Fibroblast of lung (primary cell): ENCODE data around the gene MYZAP. TPM values are rescaled to one million over a fixed set of nuclear protein-coding genes. Genes with fewer than 3 reads are reported as not detected.

Experiments
- DNase-seq, 2 donors: peaks; one replicate each; pipeline versions ENCODE4 v3.0.0 to v3.0.0-alpha.2; 2010; ENCODE audit warnings: low read depth in 2 of 2
- H2AFZ ChIP-seq: 2 replicates; pipeline ENCODE4 v1.5.1; 2012; ENCODE audit warnings: low read length, control low read depth, inconsistent platforms
- H3K27ac ChIP-seq: 2 replicates; pipeline ENCODE4 v1.5.1; 2011; ENCODE audit warnings: low read length, control low read depth; ENCODE audit not compliant: insufficient read depth
- H3K27me3 ChIP-seq: 2 replicates; pipeline ENCODE4 v1.5.1; 2011; ENCODE audit warnings: mild to moderate bottlenecking, low read length; ENCODE audit not compliant: control insufficient read depth, insufficient read depth
- H3K36me3 ChIP-seq: 2 replicates; pipeline ENCODE4 v1.5.1; 2011; ENCODE audit warnings: low read length; ENCODE audit not compliant: control insufficient read depth, insufficient read depth
- H3K4me1 ChIP-seq: 2 replicates; pipeline ENCODE4 v1.5.1; 2011; ENCODE audit warnings: low read length; ENCODE audit not compliant: control insufficient read depth, insufficient read depth; ENCODE audit errors: extremely low read depth
- H3K4me2 ChIP-seq: 2 replicates; pipeline ENCODE4 v1.5.1; 2011; ENCODE audit warnings: low read length, control low read depth; ENCODE audit not compliant: insufficient read depth; ENCODE audit errors: extremely low read depth
- H3K4me3 ChIP-seq, 4 experiments: fragments of 200-600 bp in 1 of 4; sonication (generic) in 1 of 4; replicated peaks in 1 of 4; 2 replicates each; pipeline ENCODE4 v1.5.1; 2011 to 2016; ENCODE audit warnings: low read length in 4 of 4, low read depth in 3 of 4, mild to moderate bottlenecking in 3 of 4, control low read depth in 2 of 4, inconsistent platforms in 1 of 4, mixed read lengths in 1 of 4; ENCODE audit not compliant: insufficient read depth in 1 of 4; ENCODE audit errors: control extremely low read depth in 1 of 4
- H3K79me2 ChIP-seq: 2 replicates; pipeline ENCODE4 v1.5.1; 2012; ENCODE audit warnings: mild to moderate bottlenecking, low read length, inconsistent platforms; ENCODE audit not compliant: control insufficient read depth, insufficient read depth
- H3K9ac ChIP-seq: 2 replicates; pipeline ENCODE4 v1.5.1; 2011; ENCODE audit warnings: mild to moderate bottlenecking, low read length, control low read depth; ENCODE audit not compliant: insufficient read depth
- H3K9me3 ChIP-seq: 2 replicates; pipeline ENCODE4 v1.5.1; 2012; ENCODE audit warnings: low read depth, low read length; ENCODE audit not compliant: control insufficient read depth, insufficient read depth
- H4K20me1 ChIP-seq: 2 replicates; pipeline ENCODE4 v1.5.1; 2011; ENCODE audit warnings: low read length; ENCODE audit not compliant: control insufficient read depth, insufficient read depth; ENCODE audit errors: extremely low read depth
- EZH2 ChIP-seq: IDR thresholded peaks from 2 replicates; pipeline ENCODE4 v1.5.1; 2012; ENCODE audit warnings: low read length, control low read depth, mild to moderate bottlenecking; ENCODE audit errors: missing control alignments
- polyA plus RNA-seq, 2 donors: library from polyadenylated mRNA; depleted of rRNA in 1 of 2; stranded (reverse) in 1 of 2; unstranded in 1 of 2; fragments of >200 nt; gene quantifications; 2 replicates each; pipeline ENCODE4 v1.2.1, GENCODE V29; 2011 to 2012; ENCODE audit warnings: missing spikeins in 1 of 2
- total RNA-seq: library from RNA; depleted of rRNA; stranded (reverse); fragments of >200 nt; gene quantifications from 2 replicates; pipeline ENCODE4 v1.2.1, GENCODE V29; 2014
- TF ChIP-seq, protein P1 (sequence below), 2 donors: IDR thresholded peaks in 1 of 2; conservative IDR thresholded peaks in 1 of 2; 1 replicate in 1 of 2; 2 replicates in 1 of 2; pipeline ENCODE4 v1.5.1; 2011 to 2012; ENCODE audit warnings: low read length in 2 of 2, control low read depth in 1 of 2, inconsistent platforms in 1 of 2, low read depth in 1 of 2, mild to moderate bottlenecking in 1 of 2

MYZAP gene
- total and polyA plus RNA-seq, 2 donors (not counting 1 experiment from before 2014, with no cell fraction given), result 0.17 TPM; not detected in 1

DNA sequence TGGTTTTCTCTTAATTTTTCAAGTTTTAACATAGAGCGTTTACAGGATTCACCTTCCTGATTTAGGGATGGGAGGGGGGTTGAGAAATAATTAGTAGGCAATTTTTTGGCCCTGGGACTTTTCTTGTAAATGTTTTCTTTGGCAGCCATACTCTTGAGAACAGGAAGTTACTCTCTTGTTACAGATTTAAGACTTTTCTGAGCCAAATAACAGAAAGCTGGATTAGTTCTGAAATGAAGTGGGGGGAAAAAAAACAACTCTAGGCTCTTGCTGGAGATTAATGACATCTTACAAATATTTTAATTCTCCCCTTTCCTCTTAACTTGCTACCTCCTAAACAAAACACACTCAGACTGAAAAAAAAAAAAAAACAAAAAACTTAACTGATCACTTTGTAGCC is 101.0 kb downstream of the MYZAP start:
- H3K9me3 ChIP-seq, result no peaks in the 10 kb centered on the region
- peak; percentile 72 to 73 for DNase-seq
- no peaks in the 10 kb centered on the region for H4K20me1 ChIP-seq
- no peak overlapping the region for H3K4me3 ChIP-seq
- no peak overlapping the region for H3K4me2 ChIP-seq
- no peak overlapping the region for H3K9ac ChIP-seq
- H3K36me3 ChIP-seq, result no peaks in the 10 kb centered on the region
- H3K27ac ChIP-seq, result no peak overlapping the region
- no peak overlapping the region for H2AFZ ChIP-seq
- H3K79me2 ChIP-seq, result no peaks in the 10 kb centered on the region
- TF ChIP-seq EZH2, result no peak
- TF ChIP-seq, protein P1, sequence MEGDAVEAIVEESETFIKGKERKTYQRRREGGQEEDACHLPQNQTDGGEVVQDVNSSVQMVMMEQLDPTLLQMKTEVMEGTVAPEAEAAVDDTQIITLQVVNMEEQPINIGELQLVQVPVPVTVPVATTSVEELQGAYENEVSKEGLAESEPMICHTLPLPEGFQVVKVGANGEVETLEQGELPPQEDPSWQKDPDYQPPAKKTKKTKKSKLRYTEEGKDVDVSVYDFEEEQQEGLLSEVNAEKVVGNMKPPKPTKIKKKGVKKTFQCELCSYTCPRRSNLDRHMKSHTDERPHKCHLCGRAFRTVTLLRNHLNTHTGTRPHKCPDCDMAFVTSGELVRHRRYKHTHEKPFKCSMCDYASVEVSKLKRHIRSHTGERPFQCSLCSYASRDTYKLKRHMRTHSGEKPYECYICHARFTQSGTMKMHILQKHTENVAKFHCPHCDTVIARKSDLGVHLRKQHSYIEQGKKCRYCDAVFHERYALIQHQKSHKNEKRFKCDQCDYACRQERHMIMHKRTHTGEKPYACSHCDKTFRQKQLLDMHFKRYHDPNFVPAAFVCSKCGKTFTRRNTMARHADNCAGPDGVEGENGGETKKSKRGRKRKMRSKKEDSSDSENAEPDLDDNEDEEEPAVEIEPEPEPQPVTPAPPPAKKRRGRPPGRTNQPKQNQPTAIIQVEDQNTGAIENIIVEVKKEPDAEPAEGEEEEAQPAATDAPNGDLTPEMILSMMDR (conservative IDR thresholded peaks at IDR 0.05 in 1 of 2, IDR thresholded peaks at IDR 0.05 in 1 of 2; ENCODE audit: low read depth in 1 of 2, low read length in 2 of 2), result no peak
- no peaks in the 10 kb centered on the region for H3K4me1 ChIP-seq
- H3K27me3 ChIP-seq, result no peaks in the 10 kb centered on the region

DNA sequence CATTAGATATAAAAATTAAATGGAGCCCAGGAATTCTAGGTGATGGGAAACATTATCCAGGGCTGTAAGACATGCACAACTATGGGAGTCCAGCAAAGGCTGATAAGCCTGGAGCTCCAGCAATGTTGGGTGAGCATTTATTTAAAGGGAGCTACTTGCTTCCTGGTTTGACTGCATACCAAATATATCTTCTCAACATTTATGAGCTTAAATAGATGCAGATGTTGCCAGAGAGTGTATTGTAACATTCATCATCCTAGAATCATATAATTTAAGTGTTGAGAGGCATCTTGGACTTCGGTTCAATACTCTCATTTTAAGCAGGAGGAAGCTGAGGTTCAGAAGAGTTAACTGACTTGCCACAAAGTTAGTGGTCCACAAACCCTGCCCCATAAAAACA is 102.6 kb downstream of the MYZAP start:
- no peak overlapping the region for H2AFZ ChIP-seq
- no peaks in the 10 kb centered on the region for H3K4me1 ChIP-seq
- H4K20me1 ChIP-seq, result no peaks in the 10 kb centered on the region
- H3K4me2 ChIP-seq, result no peak overlapping the region
- TF ChIP-seq, protein P1 (conservative IDR thresholded peaks at IDR 0.05 in 1 of 2, IDR thresholded peaks at IDR 0.05 in 1 of 2; ENCODE audit: low read depth in 1 of 2, low read length in 2 of 2), result no peak
- no peak for TF ChIP-seq EZH2
- H3K36me3 ChIP-seq, result no peaks in the 10 kb centered on the region
- no peaks in the 10 kb centered on the region for H3K27me3 ChIP-seq
- H3K9me3 ChIP-seq, result no peaks in the 10 kb centered on the region
- H3K79me2 ChIP-seq, result no peaks in the 10 kb centered on the region
- no peak for DNase-seq
- no peak overlapping the region for H3K9ac ChIP-seq
- H3K4me3 ChIP-seq, result no peak overlapping the region
- H3K27ac ChIP-seq, result no peak overlapping the region

DNA sequence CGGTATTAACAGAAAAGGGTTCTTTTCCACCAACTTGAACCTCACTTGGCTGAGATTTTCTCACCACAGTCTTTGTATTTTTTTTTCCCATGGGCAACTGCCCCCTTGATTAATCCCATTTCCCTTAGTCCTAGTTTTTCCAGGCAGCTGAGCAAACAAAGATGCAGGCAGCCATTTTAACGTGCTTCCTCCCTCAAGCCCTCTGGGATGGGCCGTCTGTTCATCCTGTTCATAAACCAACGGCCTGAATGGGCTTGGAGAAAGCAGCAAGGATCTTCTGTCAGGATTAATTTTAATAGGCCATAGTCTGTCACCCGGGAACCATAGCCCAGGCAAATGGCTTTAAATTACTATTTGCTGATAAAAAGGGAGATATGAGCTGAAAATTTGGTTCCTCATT is 104.4 kb downstream of the MYZAP start:
- TF ChIP-seq EZH2, result no peak
- TF ChIP-seq, protein P1 (conservative IDR thresholded peaks at IDR 0.05 in 1 of 2, IDR thresholded peaks at IDR 0.05 in 1 of 2; ENCODE audit: low read depth in 1 of 2, low read length in 2 of 2), result no peak
- Histone ChIP-seq H3K79me2 (no peaks in the 10 kb centered on the region), H3K27me3 (no peaks in the 10 kb centered on the region), H3K27ac (no peak overlapping the region), H3K4me1 (no peaks in the 10 kb centered on the region), H3K4me3 (no peak overlapping the region), H4K20me1 (no peaks in the 10 kb centered on the region), H3K36me3 (no peaks in the 10 kb centered on the region), H3K9me3 (no peaks in the 10 kb centered on the region), H3K4me2 (no peak overlapping the region), H3K9ac (no peak overlapping the region), H2AFZ (no peak overlapping the region)
- DNase-seq, result no peak
